HG02981 (cell line): ENCODE measurements around the gene KIF18A.

Source experiments
- ATAC-seq: cut with Tn5 transposase; IDR thresholded peaks from one replicate; pipeline ENCODE4 v1.9.1; 2021; ENCODE audit warnings: mild to moderate bottlenecking, moderate library complexity; ENCODE audit not compliant: unreplicated experiment

KIF18A gene

DNA sequence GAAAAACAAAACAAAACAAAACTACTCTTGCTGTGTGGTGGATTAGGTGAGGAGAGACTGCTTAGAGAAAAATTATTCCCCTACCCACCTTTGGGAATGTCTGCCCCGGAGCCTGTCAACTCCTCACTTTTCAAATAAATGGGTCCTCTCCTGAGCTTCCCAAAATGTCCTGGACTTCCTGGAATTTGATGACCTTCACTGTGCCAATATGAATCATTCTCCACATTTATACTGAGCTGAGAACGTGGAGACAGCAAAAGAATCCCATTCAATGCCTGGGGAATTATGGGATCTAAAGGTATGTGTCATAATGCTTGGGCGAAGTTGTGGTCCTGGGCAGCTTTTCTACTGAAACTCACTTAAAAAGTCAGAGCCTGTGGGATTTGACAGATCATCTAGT, 136.8 kb downstream of the KIF18A start:
- ATAC-seq = no peak
